T-helper 1 cell treated with Interleukin-12 subunit alpha and Interleukin-12 subunit beta and Interleukin-4 antibody, amounts not matched to agents 30 ng/mL and 1 ng/mL, for 36 hours (primary cell): ENCODE measurements around the gene SGTA. TPM values are rescaled to one million over a fixed set of nuclear protein-coding genes. Genes with fewer than 3 reads are reported as not detected.

ENCODE experiments used
- intact Hi-C: fragments of 100-400 bp; cut with micrococcal nuclease; formaldehyde crosslinking; loops from one replicate; pipeline ENCODE4 v1.15.1; 2024
- total RNA-seq: library from RNA; stranded (reverse); gene quantifications from 2 replicates; pipeline ENCODE4 v1.2.3, GENCODE V29; 2022

The SGTA gene
- total RNA-seq, 1 donor from 2014 or later, result 49.2 TPM

DNA sequence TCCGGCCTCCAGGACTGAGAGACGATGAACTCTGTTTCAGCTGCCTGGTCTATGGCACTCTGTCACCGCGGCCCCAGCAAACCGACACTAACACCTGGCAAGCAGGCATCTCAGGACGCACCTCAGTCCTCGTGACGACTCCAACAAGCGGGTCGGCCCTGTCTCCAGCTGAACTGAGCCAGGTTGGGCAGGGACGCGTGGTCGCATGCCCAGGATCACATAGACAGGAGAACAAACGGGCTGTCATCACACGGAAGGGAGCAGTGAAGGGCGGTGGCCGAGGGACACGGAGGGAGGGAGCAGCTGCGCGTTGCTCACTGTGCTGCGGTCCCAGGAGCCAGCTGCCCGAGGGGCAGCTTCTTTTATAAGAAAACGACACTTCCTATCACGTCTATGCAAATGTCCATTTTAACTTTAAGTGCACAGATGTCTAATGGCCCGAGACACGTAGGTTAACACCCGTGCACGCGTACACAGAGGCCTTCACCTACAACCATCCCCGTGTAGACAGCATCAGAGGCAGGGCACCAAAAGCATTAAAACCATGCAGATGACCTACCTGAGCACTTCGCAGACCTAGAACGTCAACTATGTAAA, 8.9 kb downstream of the SGTA start:
- intact Hi-C loops, result no loop called here

DNA sequence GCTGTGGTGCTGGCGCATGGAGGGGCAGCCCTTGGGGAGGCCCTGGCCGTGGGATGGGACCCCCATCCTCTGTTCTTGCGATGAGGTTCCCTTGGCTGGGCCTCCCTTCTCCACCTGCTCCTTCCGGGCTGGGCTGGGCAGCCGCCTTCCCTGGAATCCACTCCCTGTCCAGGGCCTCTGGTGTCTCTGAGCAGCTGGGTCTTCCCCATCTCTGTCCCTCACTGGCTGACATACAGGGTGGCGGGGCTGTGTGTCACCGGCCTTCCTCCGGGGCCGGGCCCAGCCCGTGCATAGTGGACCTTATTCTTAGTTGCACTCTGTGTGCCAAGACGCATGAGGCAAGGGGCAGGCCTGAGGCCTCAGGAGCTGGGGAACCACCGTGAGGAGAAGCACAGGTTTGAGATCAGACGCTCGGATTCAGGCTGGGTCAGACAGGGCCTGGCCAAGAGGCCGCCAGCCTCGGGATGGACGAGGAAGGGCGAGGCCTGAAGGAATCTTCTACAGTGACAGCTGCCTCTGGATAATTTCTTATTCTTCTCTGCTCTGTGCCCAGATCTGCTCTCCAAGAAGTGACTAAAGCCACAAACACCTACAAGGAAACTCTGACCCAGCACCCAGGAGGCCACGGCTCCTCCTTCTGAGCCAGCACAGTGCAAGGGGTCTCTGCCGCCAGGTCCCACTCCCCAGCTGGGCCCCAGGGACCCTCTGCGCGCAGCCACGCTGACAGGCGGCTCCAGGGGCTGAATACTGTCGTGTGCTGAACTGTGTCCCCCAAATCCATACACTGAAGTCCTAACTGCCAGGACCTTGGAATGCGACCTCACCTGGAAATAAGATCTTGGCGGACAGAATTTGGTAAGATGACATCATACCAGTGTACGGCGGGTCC, 11.0 kb downstream of the SGTA start:
- intact Hi-C loops, result no loop called here

DNA sequence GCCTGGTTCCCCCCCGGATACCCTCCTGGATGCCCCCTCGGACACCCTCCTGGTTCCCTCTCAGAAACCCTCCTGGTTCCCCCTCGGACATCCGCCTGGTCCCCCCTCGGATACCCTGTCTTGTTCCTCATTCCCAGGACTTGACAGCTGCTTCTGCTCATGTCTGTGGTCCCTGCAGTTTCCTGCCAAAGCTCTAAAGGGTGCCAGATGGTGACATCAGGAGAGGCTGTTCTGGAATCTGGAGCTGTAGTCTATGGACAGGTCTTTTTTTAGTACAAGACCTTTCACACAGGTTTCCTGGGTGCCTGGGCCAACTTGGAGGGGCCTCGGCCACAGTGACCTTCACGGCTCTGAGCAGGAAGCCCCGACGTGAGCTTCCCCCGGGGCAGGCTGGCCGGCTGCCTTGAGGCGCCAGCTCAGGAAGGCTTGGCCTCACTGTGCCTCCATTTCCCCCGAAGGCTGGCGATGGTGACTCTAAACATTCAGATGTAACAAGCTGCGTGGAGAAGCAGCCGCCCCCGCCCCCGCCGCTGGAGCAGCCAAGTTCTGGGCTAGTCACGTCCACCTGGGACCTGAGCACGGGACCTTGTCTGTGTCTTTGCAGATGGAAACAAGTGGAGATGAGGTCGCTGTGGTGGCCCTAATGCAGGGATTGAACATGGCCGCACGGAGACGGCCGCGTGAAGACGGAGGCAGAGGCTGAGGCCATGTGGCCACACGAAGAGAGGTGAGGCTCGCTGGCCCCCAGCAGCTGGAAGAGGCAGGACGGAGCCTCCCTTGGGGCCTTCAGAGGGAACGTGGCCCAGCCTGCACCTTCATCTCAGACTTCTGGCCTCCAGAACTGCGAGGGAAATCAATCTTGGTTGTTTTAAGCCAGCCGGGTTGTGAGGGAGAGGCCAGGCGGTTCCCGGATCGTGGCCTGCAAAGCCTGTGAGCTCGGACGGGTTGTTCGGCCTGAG, 12.7 kb downstream of the SGTA start:
- intact Hi-C loops, result no loop called here

DNA sequence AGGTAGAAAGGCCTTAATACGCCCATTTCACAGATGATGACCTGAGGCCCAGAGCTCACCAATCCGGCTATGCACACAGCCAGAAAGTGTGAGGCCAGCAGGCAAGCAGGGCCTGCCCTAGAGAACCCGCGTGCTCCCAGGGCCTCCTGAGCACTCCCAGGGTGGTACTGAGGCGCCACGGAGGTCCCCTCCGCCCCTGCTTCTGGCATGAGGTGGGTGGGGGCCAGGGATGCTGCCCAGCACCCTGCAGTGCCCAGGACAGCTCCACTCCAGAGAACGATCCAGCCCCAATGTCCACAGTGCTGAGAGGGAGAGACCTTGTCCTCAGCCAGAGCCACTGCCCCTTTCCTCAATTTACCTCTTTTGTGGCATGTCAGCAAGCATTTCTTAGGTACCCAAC, 13.9 kb downstream of the SGTA start:
- intact Hi-C loops, result no loop called here

DNA sequence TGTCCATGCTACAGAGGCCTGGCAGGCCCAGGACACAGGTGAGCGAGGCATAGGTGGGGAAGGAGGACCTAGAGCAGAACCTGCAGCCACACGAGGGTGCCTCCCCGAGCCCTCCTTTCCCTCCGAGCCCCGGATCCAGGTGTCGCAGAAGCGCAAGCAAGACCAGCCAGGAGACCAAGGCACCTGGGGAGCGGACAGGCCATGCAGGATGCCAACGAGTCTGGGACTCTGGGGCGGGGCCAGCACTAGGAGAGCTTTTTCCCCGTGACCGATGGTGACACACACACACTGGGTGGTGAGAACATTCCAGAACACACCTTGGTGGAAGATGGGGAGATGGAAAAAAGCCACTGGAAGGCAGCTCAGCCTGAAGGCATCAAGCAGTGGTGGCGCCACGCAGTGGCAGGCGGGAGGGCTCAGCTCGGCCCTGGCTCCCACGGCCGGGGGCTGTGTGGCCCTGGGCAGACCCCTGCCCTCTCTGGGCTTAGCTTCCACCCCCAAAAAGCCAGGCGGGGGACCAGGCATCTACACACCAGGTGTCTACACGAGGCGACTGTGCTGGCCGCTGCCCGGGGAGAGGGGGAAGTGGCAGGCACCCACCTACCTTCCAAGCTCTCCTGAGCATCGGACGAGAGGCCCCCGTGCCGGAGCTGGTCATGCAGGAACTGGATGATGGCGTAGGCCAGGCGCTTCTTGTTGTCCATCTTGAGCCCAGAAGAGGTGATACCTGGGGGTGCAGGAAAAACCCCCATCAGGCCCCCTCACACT, 14.5 kb downstream of the SGTA start:
- intact Hi-C loops, result no loop called here

DNA sequence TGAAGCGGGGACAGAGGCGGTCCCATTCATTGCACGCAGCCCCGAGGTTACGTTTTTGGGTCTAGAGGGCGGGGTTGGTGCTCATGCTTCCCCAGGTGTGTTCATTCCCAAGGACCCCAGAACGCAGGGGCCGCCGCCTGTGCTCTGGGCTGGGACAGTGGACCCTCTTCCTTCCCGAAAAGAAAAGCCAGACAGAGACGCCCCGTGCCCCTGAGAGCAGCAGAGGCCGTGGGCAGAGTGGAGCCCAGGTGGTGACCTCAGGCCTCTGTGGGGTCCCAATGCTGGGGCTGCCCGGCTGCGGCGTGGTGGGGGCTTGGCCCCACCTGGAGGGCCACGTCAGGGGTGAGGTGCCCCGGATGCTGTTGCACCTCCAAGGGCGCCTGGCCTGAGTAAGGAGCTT, 15.4 kb downstream of the SGTA start:
- intact Hi-C loops, result no loop called here

DNA sequence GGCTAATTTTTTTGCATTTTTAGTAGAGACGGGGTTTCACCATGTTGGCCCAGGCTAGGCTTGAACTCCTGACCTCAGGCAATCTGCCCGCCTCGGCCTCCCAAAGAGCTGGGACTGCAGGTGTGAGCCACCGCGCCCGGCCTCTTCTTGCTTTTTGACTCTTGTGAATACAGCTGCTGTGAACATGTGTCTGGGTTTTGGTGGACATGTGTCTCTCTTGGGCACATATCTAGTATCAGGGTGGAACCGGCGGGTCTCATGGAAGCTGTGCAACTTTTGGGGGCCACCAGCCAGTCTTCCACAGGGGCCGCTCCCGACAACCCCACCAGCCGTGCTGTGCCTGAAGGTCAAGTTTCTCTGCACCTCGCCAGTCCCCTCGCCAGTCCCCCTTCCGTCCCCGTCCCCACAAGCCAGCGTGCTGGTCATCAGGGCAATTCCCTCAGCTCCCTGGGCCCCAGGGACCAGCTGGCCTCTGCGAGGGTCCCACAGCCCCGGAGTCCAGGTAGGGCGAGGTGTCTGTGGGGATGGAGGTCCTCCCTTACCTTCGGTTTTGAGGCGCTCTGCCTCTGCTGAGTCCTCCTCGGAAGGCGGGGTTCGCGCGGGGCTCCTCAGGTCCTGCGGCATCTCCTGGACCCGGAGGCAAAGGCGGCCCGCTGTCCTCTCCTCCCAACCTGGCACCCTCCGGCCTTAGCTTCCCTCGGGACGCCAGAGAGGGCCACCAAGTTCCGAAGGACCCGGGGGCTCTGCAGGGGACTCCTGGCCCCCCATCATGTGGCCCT, 16.3 kb downstream of the SGTA start:
- intact Hi-C loops, result no loop called here

DNA sequence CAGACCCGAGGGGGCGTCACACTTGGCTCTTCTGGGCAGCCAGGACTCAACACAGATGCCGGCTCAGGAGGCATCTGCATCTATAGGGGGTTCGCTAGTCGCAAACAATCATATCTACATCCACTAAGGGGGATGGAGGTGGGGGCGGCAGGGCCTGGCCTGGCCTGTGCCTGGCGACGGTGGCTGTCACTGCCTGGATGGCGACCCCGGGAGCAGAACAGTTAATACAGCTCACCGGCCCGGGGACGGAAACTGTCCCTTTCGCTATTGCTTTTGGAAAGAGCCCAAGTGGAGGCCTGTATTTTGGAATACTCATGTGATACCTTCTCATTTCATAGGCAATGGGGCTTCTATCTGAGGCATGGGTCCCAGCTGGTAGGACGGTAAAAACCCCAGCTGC, 17.7 kb downstream of the SGTA start:
- intact Hi-C loops, result no loop called here

DNA sequence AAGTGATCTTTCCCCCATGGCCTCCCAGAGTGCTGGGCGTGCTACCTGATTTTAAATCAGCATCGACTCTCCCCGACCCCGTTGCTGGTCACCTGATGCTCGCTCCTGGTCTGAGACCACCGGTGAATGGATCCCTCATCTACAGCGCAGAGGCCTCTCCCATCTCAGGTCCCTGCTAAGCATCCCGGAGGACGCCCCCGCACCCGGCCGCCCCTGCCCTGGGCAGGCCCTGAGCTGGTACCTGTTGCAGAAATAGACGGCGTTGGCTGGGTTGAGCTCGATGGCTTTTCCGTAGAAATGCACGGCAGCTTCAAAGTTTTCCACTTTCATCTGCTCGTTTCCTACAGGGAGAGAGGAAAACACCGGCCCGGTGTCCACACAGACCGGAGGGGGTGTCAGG, 18.1 kb downstream of the SGTA start:
- intact Hi-C loops, result no loop called here

DNA sequence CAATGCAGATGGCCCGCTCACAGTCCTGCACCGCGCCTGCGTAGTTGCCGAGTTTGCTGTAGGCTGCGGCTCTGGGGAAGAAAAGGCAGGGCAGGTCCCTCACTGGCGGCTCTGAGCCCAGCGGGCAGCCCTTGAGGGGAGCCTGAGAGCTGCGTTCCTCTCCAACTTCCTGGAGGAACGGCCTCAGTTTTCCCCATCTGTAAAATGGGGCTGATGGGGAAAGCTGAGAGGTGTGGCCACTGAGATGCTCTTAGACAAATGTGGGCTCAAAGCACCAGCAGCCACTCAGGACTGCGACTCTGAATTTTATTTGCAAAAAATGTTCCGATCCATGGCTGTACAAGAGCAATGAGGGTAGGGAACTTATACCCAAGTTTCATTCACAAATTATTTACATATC, 19.4 kb downstream of the SGTA start:
- intact Hi-C loops, result no loop called here

DNA sequence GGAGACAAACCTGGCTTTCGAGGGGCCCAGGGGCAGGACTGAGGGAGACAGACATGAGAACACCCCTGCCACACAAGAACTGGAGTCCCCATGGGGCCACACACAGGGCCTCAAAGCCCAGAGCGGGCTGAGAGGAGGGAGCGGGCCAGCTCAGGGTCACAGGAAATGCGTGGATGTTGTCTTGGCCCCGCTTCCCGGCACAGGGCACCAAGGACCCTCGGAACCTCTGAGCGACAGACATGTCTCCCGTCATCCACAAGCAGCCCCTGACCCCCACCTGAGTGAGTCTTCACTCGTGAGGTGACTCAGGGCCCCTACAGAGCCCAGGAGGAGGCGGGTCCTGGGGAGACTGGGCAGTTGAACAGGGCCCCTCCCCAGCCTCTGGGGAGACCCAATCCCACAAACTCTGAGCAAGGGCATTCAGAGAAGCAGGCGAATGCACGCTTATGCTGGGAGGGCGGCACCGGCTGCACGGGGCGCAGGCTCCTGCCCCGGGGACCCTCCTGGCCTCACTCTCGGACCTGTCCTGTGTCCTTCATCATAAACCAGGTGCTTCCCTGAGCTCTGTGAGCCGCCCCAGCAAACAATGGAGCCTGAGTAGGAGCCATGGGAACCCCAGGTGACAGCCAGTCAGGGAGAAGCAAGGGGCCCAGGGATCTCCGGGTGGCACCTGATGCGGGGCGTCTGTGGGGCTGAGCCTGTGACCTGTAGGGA, 20.1 kb downstream of the SGTA start:
- intact Hi-C loops, result no loop called here

DNA sequence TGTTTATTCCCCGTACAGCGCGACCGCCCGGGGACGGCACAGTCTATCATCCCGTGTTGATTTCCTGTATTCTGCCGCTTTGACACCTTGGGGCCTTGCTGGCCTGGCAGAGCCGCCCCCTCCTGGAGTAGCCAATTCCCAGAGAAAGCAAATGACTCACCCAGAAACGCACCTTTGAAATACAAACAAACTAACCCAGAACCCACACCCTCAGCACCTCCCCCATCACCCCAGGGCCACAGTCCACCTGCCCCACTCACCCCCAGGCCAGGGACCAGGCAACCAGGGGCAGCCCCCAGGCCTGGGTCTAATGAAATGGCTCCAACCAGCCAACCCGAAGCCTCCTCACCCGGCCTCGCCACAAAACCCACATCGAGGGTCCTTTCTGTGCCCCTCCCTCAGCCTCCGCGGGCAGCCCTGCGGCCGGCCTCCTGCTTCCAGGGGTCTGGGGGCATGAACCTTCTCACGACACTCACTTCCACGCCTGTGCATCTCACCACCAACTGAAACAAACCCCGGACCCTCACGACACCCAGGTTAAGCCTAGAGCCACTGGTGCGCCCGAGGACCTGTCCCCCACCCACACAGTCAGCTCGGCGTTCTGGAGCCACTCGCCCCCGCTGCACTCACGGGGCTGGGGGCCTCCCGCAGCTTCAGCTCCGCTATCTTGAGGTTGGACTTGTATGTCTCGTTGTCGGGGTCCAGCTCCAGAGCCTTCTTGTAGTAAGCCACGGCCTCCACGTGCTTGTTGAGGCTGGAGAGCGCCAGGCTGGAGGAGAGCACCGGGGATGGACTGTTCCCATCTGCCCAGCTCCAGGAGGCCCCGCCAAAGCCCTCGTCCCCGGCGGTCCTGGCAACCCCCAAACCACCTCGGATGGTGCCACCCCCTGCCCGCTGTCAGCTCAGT, 20.9 kb downstream of the SGTA start:
- intact Hi-C loops, result no loop called here

DNA sequence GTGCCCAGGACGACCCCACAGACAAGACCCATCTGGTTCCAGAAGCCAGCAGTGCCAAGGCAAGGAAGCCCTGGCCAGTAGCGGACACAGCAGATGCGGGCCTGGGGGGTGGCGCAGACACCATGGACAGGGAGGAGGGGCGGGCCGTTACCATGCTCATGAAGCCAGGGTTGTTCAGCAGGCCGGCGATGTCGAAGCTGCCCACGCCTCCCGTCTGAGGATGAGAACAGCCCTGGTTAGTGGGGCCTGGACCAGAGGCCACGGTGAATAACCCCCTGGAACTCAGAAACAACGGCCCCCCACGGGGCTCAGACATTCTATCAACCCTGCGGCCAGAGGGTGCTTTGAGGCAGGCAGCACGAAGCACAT, 21.8 kb downstream of the SGTA start:
- intact Hi-C loops, result no loop called here

DNA sequence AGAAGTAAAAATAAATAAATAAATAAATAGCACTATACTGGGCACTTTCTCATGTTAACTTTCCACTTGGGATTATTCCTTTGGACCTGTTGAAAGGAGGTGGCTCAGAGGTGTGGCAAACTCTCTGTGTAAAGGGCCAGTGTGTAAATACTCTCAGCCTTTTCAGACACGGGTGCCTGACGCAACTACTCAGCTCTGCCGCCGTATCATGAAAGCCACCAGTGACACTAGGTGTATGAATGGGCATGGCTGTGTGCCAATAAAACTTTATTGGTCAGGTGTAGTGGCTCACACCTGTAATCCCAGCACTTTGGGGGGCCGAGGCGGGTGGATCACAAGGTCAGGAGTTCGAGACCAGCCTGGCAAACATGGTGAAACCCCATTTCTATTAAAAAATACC, 23.1 kb downstream of the SGTA start:
- intact Hi-C loops, result no loop called here

DNA sequence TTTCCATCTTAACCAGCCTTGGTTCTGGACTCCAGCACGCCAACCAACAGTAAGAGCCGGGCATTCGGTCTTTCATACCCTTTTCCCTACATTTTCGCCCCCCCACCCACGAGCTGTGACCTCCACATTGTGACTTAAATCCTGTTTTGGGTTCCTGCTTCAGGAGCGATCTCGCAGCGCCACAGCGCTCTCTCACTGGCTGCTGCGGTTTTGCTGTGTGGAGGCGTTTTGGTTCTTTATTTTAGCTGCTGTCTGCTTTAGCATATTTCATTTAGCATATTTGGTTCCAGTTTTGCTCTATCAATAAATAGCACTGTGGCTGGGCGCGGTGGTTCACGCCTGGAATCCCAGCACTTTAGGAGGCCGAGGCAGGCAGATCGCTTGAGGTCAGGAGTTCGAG, 23.7 kb downstream of the SGTA start:
- intact Hi-C loops, result no loop called here

DNA sequence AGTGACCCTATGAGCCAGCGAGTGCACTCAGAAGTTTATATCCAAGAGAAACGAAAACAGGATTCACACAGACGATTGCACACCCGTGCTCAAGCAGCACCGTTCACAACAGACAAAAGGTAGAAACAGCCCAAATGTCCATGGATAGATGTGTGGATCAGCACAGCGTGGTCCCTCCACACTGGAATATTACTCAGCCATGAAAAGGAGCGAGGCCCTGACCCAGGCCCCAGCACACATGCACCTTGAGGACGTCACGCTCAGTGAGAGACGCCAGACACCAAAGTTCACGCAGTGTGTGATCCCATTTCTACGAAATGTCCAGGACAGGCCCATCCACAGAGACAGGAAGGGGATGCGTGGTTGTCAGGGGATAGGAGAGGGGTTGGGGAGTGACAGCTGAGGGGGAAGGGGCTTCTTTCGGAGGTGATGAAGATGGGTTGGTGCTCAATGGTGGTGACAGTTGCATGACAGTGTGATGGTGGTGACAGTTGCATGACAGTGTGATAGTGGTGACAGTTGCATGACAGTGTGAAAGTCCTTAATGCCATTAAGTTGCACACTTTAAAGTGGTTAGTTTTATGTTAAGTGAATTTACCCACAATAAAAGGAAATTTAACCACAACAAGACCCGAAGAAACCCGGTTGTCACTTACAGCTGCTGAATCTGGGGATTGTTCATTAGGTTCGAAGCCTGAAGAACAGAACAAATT, 24.3 kb downstream of the SGTA start:
- intact Hi-C loops, result no loop called here

DNA sequence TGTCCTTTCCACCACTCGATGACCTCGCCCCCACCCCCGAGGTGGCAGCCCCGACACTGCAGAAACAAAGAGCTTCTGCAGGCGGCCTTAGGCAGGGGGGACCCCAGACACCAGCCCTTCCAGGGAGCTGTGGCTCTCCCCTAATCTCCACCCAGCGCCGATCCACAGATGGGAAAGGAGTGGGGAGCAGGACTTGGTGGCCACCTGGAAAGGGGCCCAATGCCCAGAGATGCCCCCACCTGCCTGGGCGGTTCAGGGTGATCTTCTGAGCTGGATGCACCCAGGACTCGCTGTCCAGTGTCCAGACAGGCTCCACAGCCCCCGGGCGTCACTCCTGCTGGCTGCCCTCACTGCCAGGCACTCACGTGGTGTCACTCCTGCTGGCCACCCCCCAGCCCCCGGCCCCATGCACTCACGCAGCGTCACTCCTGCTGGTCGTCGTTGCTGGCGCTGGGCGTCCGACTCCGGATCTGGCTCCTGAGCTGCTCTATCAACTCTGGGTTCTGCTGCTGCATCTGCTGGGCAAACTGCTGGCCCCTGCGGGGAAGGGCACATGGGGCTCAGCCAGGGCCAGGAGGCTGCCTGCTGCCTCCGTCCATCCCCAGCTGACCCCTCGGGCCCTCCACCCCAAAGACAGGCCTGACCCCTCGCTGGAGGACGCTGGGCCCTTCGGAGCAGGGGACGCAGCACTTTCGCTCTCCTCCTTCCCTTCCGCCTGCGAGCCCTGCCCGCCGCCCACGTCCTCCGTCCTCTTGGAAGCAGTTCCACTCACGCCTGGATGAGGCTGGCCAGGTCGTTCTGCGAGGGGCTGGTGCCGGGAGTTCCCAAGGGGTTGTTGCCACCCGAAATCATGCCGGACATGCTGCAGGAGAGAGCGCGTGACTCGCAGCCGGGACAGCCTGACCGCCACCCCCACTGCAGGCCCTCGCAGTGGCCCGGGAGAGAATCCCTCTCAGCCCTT, 25.9 kb downstream of the SGTA start:
- intact Hi-C loops, result no loop called here
